Activated effector memory CD4-positive, alpha-beta T cell treated with Interleukin-2 at 50 U/mL for 16 hours (primary cell): ENCODE results near the gene TMEM109.

Experiments
- DNase-seq: peaks from one replicate; pipeline ENCODE4 v3.0.0-alpha.2; 2020

TMEM109 gene

DNA sequence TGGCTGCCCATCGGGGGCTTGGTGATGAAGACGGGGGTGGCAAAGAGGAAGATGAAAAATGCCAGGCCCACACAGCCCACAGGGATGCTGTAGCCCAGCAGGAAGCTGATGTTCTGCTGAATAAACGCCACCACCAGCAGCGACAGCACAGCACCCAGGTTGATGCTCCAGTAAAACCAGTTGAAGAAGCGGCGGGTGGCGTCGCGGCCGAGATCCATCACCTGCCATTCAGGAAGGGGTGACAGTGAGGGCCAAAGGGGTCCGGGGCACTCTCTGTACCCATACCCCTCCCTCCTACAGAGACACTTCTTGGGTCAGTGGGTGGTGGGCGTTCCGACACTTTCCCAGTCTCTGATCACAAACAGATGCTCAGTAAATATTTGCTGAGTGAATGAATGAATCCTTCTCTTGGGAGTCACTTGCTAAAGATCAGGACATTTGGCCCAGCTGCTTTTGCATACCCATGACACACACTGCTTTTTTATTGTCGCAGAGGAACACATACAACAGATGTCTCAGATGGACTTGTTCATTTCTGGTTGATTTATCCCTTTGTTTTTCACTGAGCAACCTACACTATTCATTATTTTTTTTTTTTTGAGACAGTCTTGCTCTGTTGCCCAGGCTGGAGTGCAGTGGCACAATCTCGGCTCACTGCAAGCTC lies 32.8 kb downstream of the TMEM109 start:
- DNase-seq, result no peak

DNA sequence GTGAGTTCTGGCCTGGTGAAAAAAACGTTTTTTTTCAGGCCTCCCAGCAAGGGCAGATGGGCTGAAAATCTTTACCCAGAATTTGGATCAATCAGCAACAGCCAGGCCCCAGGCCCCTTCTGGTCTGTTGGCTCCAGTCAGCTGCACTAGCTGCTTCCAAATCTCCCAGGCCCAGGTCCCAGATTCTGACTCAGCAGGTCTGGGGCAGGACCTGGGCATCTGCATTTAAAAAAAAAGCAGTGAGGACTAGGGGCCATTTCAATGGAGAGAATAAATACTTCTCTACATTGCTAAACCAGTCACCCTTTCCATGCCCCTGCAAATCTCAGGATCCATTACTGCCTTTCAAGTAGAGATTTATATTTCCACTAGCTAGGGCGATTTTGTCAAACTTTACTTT lies 33.7 kb downstream of the TMEM109 start:
- DNase-seq, result no peak

DNA sequence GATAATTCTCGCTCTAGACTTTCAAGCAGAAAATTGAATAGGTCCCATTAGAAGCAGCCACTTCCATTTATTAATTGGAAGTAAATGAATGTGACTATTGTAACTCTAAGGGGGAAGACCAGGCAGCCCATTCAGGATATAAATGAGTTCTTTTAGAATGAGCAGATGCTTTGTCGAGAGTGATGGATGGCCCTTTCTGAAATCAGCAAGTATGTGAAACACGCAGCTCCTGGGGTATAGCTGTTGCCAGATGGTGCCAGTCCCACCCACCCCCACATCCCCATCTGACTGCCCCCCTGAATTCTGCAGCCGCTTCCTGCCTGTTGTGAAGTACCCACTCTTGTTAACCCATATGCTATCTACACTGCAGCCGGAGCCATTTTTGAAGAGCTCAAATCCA lies 34.3 kb downstream of the TMEM109 start:
- DNase-seq, result no peak

DNA sequence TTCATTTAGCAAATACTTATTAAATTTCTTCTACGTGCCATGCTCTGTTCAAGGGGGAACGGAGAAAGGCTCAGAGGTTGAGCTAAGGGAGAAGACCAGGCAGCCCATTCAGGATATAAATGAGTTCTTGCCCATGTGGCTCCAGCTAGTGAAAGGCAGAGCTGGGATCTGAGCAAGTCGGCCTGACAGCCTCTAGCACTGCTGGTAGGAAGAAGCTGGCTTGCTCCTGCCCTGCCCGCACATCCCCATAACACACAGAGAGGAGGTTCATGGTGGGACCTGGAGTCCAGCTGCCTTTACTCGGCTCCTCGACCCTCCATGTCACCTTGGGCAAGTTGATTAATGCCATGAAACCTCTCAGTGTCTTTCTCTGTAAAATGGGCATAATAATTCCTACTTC lies 36.1 kb downstream of the TMEM109 start:
- no peak for DNase-seq

DNA sequence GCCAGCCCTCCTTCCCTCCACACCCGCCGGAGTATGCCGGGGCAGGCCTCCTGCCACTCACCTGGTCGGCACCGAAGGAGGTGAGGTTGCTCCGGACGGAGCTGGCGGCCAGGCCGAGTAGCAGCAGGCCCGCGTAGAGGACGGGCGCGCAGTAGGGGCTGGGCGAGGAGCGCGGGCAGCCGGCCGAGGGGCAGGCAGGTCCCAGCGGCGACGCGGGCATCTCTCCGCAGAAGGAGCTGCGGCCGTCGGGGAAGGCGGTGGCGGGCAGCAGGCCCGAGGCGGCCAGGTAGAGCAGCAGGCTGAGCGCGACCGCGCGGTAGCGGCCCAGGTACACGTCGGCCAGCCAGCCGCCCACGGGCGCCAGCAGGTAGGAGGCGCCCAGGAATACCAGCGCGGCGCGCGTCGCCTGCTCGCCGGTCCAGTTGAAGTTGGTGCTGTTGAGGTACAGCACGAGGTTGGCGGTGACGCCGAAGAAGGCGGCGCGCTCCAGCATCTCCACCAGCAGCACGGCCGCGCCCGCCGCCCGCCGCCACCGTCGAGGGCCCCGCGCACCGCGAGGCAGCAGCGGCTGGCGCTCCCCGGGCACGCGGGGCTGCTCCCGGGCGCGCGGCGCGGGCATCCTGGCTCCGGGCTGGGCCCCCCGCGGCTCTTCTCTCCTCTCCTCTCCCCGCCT lies 37.1 kb downstream of the TMEM109 start:
- no peak for DNase-seq

DNA sequence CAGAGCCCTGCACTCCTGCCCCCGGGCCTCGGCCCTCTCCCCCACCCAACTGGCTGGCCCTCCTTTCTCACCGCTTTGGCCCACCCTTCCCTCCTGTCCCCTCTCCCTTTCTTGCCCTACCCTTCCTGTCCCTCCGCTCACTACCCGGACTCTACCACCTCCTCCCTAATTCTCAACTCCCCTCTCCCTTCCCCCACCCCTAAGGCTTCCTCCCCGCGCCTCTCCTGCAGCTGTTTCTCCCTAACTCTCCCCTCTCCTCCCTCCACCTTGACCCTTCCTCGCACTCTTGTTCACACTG lies 37.6 kb downstream of the TMEM109 start:
- no peak for DNase-seq

DNA sequence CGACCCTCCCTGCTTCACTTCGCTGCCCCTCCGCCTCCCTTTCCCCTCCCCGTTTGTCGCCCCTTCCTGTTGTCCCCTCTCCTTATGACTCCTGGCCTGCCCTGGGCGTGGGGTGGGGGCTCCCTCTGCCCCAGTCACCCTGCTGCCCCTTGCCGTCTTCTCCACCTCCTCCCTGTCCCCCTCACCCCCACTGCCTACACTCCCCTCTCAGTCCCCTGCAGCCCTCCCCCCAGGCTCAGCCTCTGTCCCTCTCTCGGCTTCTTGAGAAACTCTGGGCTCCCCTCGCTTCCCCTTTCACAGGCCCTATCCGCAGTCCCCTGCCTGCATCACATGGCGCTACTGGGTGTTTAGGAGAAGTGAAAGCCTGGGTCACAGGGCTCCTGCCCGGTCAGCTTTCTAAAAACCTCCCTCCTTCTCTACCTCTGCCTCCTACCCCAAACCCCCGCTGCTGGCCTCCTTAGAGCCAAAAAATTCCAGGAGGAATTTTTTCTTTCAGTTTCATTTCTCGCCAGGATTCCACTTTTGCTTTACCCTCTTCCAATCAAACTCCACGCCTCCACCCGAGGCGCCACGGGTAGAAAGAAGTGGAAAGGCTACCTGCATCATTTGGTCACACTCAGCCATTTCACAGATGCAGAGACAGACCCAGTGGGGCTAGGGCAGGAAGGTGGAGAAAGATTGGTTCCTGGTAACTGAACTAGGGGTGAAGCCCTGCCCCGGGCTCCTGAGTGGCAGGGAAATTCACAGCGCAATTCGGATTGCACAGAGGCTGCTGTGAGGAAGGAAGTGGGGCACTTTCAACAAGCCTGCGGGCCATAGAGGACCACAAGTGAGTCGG lies 38.2 kb downstream of the TMEM109 start, which contains the start of gene SLC15A3:
Gene SLC15A3, minus strand, starts transcription at position 273 of the 838 bp plus-strand sequence. CDS start 625 bp downstream, outside the sequence.
- DNase-seq, result no peak

DNA sequence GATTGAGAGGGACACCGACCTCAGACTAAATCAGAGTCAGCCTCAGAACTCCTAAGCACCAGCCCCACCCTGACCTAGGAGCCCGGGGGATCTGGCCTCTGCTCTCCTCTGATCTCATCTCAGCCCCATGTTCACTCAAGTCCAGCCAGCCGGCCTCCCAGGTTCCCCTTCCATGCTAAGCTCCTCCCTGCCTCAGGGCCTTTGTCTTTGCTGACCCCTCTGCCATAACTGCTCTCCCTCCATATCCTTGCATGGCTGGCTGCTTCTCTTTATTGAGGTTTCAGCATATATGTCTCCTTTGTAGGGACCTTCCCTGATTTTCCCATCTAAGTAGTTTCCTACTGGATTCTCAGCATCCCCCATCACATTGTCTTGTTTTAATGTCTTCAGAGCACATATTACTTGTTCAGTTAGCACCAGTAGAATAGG lies 38.8 kb downstream of the TMEM109 start:
- DNase-seq, result no peak

DNA sequence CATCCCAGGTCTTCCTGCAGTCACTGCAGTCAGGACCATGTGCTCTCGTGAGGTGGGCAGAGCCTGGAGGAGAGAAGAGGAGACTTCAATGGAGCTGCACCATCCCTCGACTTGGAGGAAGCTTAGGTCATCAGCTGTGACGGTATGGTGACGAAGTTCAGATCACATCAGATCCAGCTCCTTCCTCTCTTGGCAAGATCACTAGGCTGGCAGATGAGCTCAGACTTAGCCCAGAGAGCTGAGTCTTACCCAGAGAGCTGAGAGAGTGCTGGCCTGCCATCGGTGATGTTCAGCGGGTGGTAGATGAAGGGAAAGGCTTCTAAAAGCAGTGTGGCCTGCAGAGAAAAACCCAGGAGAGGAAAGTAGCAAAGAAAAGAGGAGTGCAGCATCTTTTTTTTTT lies 39.8 kb downstream of the TMEM109 start:
- DNase-seq, result no peak

DNA sequence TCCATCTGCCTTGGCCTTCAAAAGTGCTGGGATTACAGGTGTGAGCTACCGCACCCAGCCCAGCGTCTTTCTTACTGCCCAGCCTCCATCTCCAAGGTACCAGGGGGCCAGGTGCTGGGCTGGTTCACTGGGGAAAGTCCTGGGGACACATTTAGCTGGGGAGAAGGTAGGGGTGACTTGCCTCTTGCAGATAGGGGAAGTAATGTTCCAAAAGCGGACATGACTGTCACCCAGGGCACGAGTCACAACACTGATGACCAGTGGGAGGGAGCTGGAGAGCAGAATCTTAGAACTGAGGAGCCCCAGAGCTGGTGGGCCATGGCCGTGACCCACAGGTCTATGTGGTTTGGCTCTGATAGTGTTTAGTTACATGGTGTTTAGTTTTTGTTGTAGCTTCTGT lies 40.5 kb downstream of the TMEM109 start:
- no peak for DNase-seq

DNA sequence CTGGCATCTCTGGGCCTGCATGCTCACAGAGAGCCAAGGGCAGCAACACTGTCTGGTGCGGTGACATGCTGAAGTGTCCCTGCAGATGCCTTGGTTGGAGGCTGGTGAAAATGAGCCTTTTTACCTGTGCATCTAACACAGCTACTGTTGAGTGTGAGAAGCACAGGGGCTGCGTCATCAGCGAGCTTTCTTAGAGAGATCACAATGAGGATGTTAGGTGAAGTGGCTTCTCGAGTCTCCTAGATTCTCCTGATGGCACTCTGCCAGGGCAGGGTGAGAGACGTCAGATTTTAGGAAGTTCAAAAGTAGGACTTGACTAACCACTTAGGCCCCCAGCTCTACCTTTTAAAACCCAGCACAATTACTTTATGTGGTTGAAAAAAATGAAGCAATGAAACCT lies 41.6 kb downstream of the TMEM109 start:
- no peak for DNase-seq

DNA sequence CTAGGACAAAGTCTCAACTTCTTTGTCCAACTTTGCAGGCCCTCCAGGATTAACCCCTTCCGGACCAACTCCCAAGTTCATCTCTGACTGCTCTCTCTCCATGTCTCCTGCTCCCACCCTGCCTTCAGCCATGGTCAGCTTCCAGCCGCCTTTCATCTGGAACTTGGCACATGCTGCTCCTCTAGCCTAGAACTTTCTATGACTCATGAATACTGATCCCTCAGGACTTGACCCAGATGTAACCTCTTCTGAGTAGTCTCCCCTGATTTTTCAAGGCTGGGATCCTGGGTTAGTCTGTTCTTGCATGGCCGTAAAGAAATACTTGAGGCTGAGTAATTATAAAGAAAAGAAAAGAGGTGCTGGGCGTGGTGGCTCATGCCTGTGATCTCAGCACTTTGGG lies 43.2 kb downstream of the TMEM109 start:
- no peak for DNase-seq

DNA sequence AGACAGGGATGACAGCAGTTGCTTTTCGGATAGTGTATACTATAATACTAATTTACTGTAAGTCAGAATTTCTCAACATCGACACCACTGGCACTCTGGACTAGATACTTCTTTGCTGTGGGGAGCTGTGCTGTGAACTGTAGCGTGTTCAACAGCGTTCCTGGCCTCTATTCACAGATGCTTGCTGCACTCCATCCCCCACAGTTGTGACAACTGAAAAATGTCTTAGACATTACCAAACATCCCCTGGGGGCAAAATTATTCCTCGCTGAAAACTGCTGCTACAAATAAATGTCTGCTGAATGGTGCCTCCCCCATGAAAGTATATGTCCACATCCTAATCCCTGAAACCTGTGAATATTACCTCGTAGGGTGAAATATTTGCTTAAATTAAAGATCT lies 45.5 kb downstream of the TMEM109 start:
- DNase-seq, result no peak

DNA sequence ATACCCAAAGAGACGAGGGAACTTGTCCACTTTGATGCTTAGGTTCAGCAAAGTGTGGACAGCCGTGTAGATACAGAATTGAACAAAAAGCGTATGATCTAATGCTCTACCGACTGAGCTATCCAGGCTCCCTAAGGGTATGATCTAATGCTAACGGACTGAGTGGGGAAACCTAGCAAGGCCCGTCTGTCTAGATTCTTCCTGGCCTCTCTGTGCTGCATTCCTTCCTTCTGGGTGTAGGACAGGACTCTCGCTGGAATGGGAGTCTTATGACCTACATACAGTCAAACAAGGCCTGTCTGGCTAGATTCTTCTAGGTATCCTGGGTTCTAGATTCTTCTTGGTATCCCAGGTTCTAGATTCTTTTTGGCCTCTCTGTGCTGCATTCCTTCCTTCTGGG lies 46.4 kb downstream of the TMEM109 start:
- DNase-seq, result no peak

DNA sequence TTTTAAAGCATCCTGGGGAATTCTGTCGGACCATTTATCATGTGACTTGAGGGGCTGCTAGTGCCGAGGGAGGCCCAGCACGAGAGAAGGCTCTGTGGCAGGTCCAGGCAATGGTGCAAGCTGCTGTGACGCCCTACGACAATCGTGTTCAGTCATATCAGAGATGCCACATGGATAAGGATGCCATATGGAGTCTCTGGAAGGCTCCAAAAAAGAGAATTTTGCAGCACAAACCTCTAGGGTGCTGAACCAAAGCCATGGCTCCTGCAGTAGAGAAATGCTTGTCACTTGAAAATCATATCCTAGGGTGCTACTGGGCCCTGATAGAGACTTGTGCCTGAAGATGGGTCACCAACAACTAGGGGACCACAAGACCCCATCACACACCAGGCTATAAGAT lies 50.8 kb downstream of the TMEM109 start:
- DNase-seq, result no peak

DNA sequence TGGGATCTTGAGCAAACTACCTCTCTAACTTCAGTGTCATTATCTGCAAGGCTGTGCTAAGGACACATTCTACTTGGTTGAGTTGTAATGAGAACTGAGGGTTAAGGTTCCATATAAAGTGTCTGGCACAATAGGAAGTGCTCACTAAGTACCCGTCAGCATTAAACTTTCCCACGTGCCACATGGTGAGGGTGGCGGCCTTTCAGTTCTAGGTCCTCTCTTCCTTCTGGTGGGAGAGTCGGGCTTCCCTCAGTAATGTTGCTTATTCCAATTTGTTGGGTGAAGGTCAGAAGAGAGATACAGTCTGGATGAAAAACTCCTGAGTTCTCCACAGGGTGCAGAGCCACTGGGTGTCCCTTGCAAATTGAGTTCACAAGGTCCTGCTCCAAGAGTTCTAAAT lies 52.9 kb downstream of the TMEM109 start:
- no peak for DNase-seq

DNA sequence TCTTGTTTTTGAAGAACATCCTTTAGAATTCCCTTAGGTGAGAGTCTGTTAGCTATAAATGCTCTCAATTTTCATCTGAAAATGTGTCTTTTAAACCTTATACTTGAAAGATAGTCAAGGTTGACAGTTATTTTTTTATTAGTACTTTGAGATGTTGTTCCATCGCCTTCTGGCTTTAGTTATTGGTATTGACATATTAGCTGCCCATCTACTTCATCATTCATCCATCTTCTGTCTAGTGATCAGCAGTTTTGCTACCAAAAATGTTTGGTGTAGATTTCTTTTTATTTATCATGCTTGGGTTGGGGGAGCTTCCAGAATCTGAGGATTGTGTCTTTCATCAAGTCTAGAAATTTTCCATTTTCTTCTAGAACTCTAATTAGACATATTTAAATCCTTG lies 54.3 kb downstream of the TMEM109 start:
- DNase-seq, result no peak

DNA sequence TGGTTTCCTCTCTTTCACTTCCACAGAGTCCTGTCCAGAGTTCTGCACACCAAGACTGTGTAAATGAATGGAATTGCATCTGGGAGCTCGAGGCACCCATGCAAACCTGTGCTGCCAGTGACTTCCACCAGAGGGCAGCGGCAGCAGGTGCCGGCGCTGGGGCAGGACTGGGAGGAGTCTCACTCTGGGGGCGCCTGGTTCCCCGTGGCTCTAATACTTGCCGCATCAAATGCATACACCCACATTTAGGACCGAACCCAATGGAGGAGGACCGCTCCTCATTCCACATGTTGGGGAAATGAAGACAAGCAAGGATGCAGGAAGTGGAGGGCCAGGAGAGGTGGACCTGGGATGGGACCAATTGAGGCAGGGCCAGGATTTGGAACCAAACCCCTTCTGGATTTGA lies 56.4 kb downstream of the TMEM109 start:
- DNase-seq, result peak; percentile 69

DNA sequence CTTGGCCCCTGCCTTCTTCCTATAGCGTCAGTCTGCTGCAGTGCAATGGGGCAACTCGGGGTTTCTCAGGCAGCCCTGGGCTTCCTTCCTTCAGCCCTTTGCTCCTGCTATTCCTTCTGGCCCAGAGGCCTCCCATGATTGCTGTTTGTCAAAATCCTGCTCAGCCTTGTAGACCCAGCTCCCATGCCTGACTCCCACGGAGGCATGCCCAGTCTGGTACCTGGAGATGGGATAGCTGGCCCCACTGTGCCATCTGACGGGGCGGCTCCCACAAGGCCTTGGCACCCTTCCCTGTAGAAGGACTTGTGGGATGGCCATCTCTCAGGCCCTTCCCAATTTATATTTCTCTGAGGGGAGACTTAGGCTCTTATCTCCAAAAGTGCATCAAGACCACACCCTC lies 56.9 kb downstream of the TMEM109 start:
- DNase-seq, result no peak

DNA sequence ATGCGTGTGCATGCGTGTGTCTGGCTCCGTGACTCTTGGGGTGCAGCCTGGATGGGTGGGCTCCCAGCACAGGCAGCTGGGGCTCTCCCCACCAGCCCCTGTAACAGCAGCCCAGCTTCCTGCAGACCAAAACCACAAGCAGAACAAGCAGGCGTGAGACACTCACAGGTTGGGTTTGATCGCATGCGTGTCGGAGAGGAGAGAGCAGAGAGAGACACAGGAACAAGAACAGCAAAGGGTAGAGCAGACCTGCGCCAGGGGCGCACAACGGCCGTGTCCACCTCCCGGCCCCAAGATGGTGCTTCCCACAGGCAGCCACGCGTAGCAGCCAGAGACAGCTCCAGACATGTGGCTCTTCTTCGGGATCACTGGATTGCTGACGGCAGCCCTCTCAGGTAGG lies 57.6 kb downstream of the TMEM109 start, which contains the start of gene CD6:
Gene CD6, plus strand, starts transcription at position 161 of the 400 bp plus-strand sequence. Its CDS starts 186 bp downstream, at position 347.
- DNase-seq, result peak; percentile 62

DNA sequence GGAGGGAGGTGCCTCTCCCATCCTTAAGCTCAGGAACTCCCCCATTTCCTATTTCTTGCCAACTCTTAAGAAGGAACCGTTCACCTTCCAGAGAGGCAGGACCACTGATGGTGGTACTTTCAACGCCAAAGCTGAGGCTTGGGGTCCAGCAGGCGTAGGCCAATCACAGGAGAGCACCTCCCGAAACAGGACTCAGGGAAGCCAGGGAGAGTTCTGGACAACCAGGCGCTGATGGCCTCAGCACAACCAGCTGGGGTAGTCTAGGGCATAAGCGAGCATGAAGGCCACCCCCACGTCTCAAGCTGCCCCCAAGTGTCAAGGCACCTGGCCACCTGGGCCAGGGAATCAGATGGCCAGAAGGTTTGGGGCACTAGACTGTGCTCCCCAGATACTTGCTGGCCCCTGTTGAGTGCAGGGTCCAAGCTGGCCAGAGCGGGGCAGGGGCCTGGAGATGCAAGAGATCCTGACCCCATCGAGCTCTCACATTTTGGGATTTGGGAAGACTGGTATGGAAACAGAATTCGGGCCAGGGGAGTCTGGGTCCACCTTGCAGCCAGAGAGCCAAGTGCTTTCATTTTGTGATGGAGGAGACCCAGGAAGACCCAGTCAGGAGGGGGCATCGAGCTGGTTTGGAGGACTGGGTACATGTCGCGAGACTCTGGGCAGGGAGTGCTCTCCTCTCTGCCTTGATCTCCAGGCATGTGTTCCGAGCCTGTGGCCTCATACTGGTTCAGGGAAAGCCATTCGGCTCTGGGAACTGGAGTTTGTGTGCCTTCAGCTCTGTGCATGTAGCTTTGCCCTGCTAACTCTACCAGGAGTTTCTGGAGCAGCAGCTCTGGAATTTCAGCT lies 58.4 kb downstream of the TMEM109 start:
- no peak for DNase-seq
